Tibial nerve (tissue), 4 donors: ENCODE results near the gene ASCL4. TPM values are rescaled to one million over a fixed set of nuclear protein-coding genes. Genes with fewer than 3 reads are reported as not detected.

ENCODE experiments used
- DNase-seq, 2 donors: peaks; one replicate each; pipeline ENCODE4 v3.0.0-alpha.2; 2019; ENCODE audit warnings: low spot score in 2 of 2
- H3K27ac ChIP-seq, 4 donors: fragments of 200-600 bp; sonication (generic) in 3 of 4; one replicate each; pipeline ENCODE4 v1.5.1; 2017 to 2019; ENCODE audit warnings: mild to moderate bottlenecking in 1 of 4
- H3K27me3 ChIP-seq, 2 donors: fragments of 200-600 bp; sonication (generic) in 1 of 2; one replicate each; pipeline versions ENCODE4 v1.5.1 to v1.6.0; 2017 to 2019
- H3K36me3 ChIP-seq, 3 donors: fragments of 200-600 bp; sonication (generic); one replicate each; pipeline ENCODE4 v1.5.1; 2018 to 2019
- H3K4me1 ChIP-seq, 4 donors: fragments of 200-600 bp; sonication (generic) in 3 of 4; one replicate each; pipeline ENCODE4 v1.5.1; 2017 to 2019
- H3K4me3 ChIP-seq, 4 donors: fragments of 200-600 bp; sonication (generic) in 3 of 4; one replicate each; pipeline ENCODE4 v1.5.1; 2017 to 2019; ENCODE audit warnings: mild to moderate bottlenecking in 1 of 4, moderate library complexity in 1 of 4
- H3K9me3 ChIP-seq, 4 donors: fragments of 200-600 bp; sonication (generic) in 3 of 4; one replicate each; pipeline ENCODE4 v1.5.1; 2017 to 2019
- EP300 ChIP-seq, 2 donors: sonication (generic); formaldehyde crosslinking; IDR thresholded peaks; one replicate each; pipeline ENCODE4 v1.6.1; 2017; ENCODE audit warnings: antibody characterized with exemption in 2 of 2, mild to moderate bottlenecking in 1 of 2
- POLR2A ChIP-seq, 2 donors: fragments of 450-650 bp; IDR thresholded peaks; one replicate each; pipeline ENCODE4 v1.6.1; 2017; ENCODE audit warnings: antibody characterized with exemption in 2 of 2, mild to moderate bottlenecking in 2 of 2, moderate library complexity in 2 of 2
- WGBS, 2 donors: methylation state at CpG; one replicate each; pipeline ENCODE4 v1.1.5; 2018; 5-methylcytosine and 5-hydroxymethylcytosine counted together
- total RNA-seq, 4 donors: library from RNA; depleted of rRNA; stranded (reverse); fragments of >200 nt; gene quantifications; one replicate each; pipeline ENCODE4 v1.1.0, GENCODE V29; 2016
- TF ChIP-seq, protein P1 (sequence below), 5 experiments: fragments of 200-600 bp in 3 of 5; fragments of 450-650 bp in 2 of 5; sonication (generic) in 3 of 5; IDR thresholded peaks; one replicate each; pipeline ENCODE4 v1.5.1; 2016 to 2019; ENCODE audit warnings: antibody characterized with exemption in 5 of 5, mild to moderate bottlenecking in 3 of 5, moderate library complexity in 2 of 5

Gene ASCL4
- total RNA-seq, 4 donors from 2014 or later, result 0.22 to 0.39 TPM; not detected in 2

DNA sequence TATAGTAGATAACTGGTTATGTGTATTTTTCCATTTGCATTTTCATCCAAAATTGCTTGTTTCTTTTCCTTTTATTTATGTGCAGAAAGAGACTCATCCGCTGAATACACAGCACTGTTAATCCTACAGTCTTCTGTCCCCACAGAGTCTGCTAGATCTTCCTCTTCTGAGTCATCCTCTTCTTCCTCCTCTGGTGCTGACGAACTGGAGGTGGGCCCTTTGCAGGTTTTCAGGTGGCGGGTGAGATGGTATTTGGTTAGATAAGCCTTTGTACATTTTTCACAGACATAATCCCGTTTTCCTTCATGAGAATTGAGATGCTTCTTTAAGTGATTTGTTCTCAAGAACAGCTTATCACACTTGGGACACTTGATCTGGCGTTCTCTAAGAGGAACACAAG, 40.4 kb upstream of the ASCL4 start:
- Histone ChIP-seq H3K27me3 (no peaks in the 10 kb centered on the region), H3K4me3 (no peak overlapping the region), H3K4me1 (no peaks in the 10 kb centered on the region), H3K27ac (no peak overlapping the region), H3K9me3 (no peaks in the 10 kb centered on the region), H3K36me3 (peaks cover 2 to 69% (median 20%) of the 10 kb centered on the region in 3 donors)
- 84 to 86% methylated on average over 5 of the region's 5 CpGs for WGBS, 2 donors
- TF ChIP-seq, protein P1, sequence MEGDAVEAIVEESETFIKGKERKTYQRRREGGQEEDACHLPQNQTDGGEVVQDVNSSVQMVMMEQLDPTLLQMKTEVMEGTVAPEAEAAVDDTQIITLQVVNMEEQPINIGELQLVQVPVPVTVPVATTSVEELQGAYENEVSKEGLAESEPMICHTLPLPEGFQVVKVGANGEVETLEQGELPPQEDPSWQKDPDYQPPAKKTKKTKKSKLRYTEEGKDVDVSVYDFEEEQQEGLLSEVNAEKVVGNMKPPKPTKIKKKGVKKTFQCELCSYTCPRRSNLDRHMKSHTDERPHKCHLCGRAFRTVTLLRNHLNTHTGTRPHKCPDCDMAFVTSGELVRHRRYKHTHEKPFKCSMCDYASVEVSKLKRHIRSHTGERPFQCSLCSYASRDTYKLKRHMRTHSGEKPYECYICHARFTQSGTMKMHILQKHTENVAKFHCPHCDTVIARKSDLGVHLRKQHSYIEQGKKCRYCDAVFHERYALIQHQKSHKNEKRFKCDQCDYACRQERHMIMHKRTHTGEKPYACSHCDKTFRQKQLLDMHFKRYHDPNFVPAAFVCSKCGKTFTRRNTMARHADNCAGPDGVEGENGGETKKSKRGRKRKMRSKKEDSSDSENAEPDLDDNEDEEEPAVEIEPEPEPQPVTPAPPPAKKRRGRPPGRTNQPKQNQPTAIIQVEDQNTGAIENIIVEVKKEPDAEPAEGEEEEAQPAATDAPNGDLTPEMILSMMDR (IDR thresholded peaks at IDR 0.05), result no peak
- no peak for TF ChIP-seq EP300 (IDR thresholded peaks at IDR 0.05)
- no peak for TF ChIP-seq POLR2A (IDR thresholded peaks at IDR 0.05)
- DNase-seq, result no peak

DNA sequence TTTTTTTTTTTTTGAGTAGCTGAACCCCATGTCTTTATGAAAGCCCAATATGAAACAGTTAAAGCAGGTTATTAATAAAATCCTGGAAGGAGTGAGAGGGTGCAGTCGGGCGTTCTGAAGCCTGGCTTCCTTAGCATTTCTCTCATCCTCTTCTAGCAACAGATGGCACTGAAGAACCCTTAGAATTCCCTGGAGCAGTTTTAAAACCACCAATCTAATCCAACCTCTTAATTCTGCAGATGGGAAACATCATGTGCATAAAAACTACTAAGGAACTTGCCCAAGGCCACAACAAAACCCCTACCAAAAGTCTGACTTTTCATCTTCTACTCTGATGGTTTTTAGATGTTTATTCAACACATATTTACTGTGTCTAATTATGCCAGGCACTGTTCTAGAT, 38.7 kb upstream of the ASCL4 start:
- 85 to 90% methylated on average over 2 of the region's 2 CpGs for WGBS, 2 donors
- no peak overlapping the region for H3K27ac ChIP-seq
- H3K9me3 ChIP-seq, result no peaks in the 10 kb centered on the region
- peaks cover 2 to 85% (median 24%) of the 10 kb centered on the region in 3 donors for H3K36me3 ChIP-seq
- no peaks in the 10 kb centered on the region for H3K27me3 ChIP-seq
- H3K4me3 ChIP-seq, result no peak overlapping the region
- no peaks in the 10 kb centered on the region for H3K4me1 ChIP-seq
- TF ChIP-seq EP300 (IDR thresholded peaks at IDR 0.05) (no peak), POLR2A (IDR thresholded peaks at IDR 0.05) (no peak)
- TF ChIP-seq, protein P1 (IDR thresholded peaks at IDR 0.05), result no peak
- DNase-seq, result no peak

DNA sequence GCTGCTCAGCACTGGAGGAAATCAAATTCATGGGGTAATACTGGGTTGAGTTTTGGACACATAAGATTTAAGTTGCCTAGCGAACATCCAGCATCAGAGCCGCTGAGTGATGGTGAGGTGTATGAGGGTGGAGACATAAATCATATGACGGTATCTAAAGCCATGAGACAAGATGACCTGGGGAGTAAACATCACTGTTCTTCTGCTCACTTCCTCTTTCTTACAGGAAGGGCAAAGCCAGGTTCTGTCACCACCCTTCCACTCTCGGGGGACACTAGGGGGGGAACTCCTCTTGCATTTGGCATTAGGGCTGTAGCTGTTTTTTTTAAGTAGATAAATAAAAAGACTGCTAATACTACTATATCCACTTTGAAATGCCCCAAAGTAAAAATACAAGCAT, 37.6 kb upstream of the ASCL4 start:
- Histone ChIP-seq H3K4me1 (no peaks in the 10 kb centered on the region), H3K4me3 (no peak overlapping the region), H3K9me3 (no peaks in the 10 kb centered on the region), H3K27me3 (no peaks in the 10 kb centered on the region), H3K36me3 (peaks cover 2 to 97% (median 33%) of the 10 kb centered on the region in 3 donors), H3K27ac (peak overlapping the region in 1 of 4 donors; percentile 62)
- no peak for DNase-seq
- WGBS, 2 donors, result 89 to 91% methylated on average over 4 of the region's 4 CpGs
- no peak for TF ChIP-seq POLR2A (IDR thresholded peaks at IDR 0.05)
- TF ChIP-seq, protein P1 (IDR thresholded peaks at IDR 0.05), result no peak
- TF ChIP-seq EP300 (IDR thresholded peaks at IDR 0.05), result no peak

DNA sequence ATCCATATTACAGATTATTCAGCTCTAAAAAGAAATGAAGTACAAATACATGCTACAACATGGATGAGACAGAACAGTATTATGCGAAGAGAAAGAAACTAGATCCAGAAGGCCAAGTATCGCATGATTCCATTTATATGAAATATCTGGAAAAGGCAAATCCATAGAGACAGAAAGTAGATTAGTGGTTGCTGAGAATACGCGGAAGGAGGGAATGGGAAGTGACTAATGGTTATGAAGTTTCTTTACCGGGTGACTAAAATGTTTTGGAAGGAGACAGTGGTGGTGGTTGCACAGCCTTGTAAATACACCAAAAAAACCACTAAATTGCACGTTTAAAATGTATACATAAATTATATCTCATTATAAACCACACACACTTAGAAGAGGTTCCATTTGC, 26.0 kb upstream of the ASCL4 start:
- no peak for TF ChIP-seq EP300 (IDR thresholded peaks at IDR 0.05)
- TF ChIP-seq, protein P1 (IDR thresholded peaks at IDR 0.05), result no peak
- TF ChIP-seq POLR2A (IDR thresholded peaks at IDR 0.05), result no peak
- Histone ChIP-seq H3K4me3 (no peak overlapping the region), H3K4me1 (peaks cover 0 to 21% (median 0%) of the 10 kb centered on the region in 4 donors), H3K27me3 (no peaks in the 10 kb centered on the region), H3K27ac (no peak overlapping the region), H3K9me3 (no peaks in the 10 kb centered on the region), H3K36me3 (peaks cover 5 to 88% (median 10%) of the 10 kb centered on the region in 3 donors)
- 70 to 73% methylated on average over 6 of the region's 6 CpGs for WGBS, 2 donors
- no peak for DNase-seq

DNA sequence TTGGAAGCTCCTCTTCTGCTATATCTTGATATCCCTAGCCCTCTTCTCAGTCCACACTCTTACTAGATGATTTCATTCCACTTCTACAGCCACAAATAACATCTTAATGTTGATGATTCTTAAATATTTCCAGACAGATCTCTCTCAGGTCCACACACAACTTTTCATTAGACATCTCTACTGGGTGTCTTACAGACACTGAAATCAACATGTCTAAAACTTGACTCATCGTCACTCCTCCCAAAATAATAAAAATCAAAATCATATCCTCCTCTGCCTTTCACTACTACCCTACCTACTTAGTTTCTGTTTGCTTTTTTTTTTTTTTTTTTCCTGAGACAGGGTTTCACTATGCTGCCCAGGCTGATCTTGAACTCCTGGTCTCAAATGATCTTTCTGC, 25.4 kb upstream of the ASCL4 start:
- Histone ChIP-seq H3K36me3 (peaks cover 5 to 88% (median 10%) of the 10 kb centered on the region in 3 donors), H3K4me3 (no peak overlapping the region), H3K9me3 (no peaks in the 10 kb centered on the region), H3K27ac (peak overlapping the region in 1 of 4 donors; percentile 30), H3K4me1 (peaks cover 0 to 21% (median 0%) of the 10 kb centered on the region in 4 donors), H3K27me3 (no peaks in the 10 kb centered on the region)
- DNase-seq, result no peak
- WGBS, 2 donors, result 70 to 89% methylated on average over 1 of the region's 1 CpG
- TF ChIP-seq POLR2A (IDR thresholded peaks at IDR 0.05) (no peak), EP300 (IDR thresholded peaks at IDR 0.05) (no peak)
